C4-2B (cell line): ENCODE results near the gene SIK2.

Experiments used
- CTCF ChIP-seq: fragments of 450-650 bp; conservative IDR thresholded peaks from 2 replicates; pipeline ENCODE4 v1.5.1; 2017; ENCODE audit warnings: mild to moderate bottlenecking
- ZFX ChIP-seq: fragments of 450-650 bp; IDR thresholded peaks from 2 replicates; pipeline ENCODE4 v1.6.1; 2017

- TF ChIP-seq CTCF = no peak
- TF ChIP-seq ZFX = no peak
Observed at GRCh38 chr11:111765320-111765983, 163.2 kb downstream of the SIK2 start.
